COLO829 (cell line): ENCODE results near the gene WDFY2.
"Not testable (repeated sequence)": the region's sequence is repeated elsewhere in the genome, so short reads cannot be mapped to it uniquely, and the experiment has no call there.

Source experiments
- DNase-seq: peaks from one replicate; pipeline ENCODE4 v3.0.0; 2012; ENCODE audit warnings: low spot score

Gene WDFY2

GRCh38 chr13:51564252-51564651 lies 20.0 kb upstream of the WDFY2 start:
- no peak for DNase-seq

GRCh38 chr13:51564671-51565070 lies 19.6 kb upstream of the WDFY2 start:
- no peak for DNase-seq

- DNase-seq = not testable (repeated sequence)
Measured at GRCh38 chr13:51569001-51569400, 15.3 kb upstream of the WDFY2 start.

GRCh38 chr13:51576754-51577153 lies 7.5 kb upstream of the WDFY2 start:
- DNase-seq = no peak

- DNase-seq = no peak
Measured at GRCh38 chr13:51577690-51578089, 6.6 kb upstream of the WDFY2 start.

- no peak for DNase-seq
Measured at GRCh38 chr13:51579676-51580075, 4.6 kb upstream of the WDFY2 start.

- DNase-seq = no peak
Measured at GRCh38 chr13:51581148-51581820, 3.0 kb upstream of the WDFY2 start.

GRCh38 chr13:51583469-51583874 lies 790 bp upstream of the WDFY2 start:
- no peak for DNase-seq

GRCh38 chr13:51584731-51585672 lies 740 bp downstream of the WDFY2 start:
- DNase-seq = no peak

- no peak for DNase-seq
Measured at GRCh38 chr13:51585696-51586095, 1.4 kb downstream of the WDFY2 start.

GRCh38 chr13:51587372-51587771 lies 3.1 kb downstream of the WDFY2 start:
- no peak for DNase-seq

- no peak for DNase-seq
Measured at GRCh38 chr13:51588406-51588949, 4.2 kb downstream of the WDFY2 start.

GRCh38 chr13:51589793-51590192 lies 5.5 kb downstream of the WDFY2 start:
- DNase-seq = no peak

- DNase-seq = no peak
Measured at GRCh38 chr13:51590231-51590970, 6.1 kb downstream of the WDFY2 start.

GRCh38 chr13:51590971-51591627 lies 6.8 kb downstream of the WDFY2 start:
- DNase-seq = peak; percentile 45

- not testable (repeated sequence) for DNase-seq
Measured at GRCh38 chr13:51591938-51592337, 7.7 kb downstream of the WDFY2 start.

- DNase-seq = no peak
Measured at GRCh38 chr13:51594432-51594831, 10.2 kb downstream of the WDFY2 start.

- DNase-seq = no peak
Measured at GRCh38 chr13:51595416-51595815, 11.2 kb downstream of the WDFY2 start.

- no peak for DNase-seq
Measured at GRCh38 chr13:51596541-51596940, 12.3 kb downstream of the WDFY2 start.

GRCh38 chr13:51599444-51600176 lies 15.3 kb downstream of the WDFY2 start:
- no peak for DNase-seq

GRCh38 chr13:51600703-51601102 lies 16.4 kb downstream of the WDFY2 start:
- DNase-seq = no peak
